Measurements from ENCODE around the gene TSPAN17. TPM values are rescaled to one million over a fixed set of nuclear protein-coding genes. Genes with fewer than 3 reads are reported as not detected.

TSPAN17 gene
- total RNA-seq, 1 donor from 2014 or later = 27.7 TPM

DNA sequence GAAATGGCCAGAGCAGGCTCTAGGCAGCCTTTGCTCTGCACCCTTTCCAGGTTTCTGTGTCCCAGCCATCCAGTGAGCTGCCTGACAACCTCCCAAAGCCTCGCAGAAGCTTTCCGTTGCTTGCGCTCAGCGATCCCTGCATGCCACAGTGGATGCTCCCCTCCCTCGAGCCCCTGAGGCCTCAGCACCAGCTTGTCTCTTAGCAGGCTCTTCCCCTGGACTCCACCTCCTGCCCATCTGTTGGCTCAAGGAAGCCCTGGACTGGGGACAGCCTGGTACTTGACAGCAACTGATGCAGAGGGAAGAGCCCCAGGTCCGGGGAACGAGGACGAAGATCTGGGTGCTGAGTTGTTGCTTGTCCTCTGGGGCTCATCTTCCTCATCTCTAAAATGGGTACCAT lies 23.2 kb downstream of the TSPAN17 start:
- no peaks in the 10 kb centered on the region for H3K36me3 Mint-ChIP-seq (ENCODE audit: low read depth)
- H3K4me3 Mint-ChIP-seq = no peak overlapping the region
- H3K9me3 Mint-ChIP-seq = no peaks in the 10 kb centered on the region
- peaks cover 40% of the 10 kb centered on the region for H3K27me3 Mint-ChIP-seq
- ChIA-PET POLR2A (no interaction called here), CTCF (interaction anchor here (0.6 to 1.9 kb wide), 2 partner anchors 10 to 543 kb away, joined by 3 to 9 read pairs; no protein-coding TSS in a partner anchor)
- no peak for TF ChIP-seq CTCF (IDR thresholded peaks at IDR 0.05)
- no peak overlapping the region for H3K27ac Mint-ChIP-seq
- no peaks in the 10 kb centered on the region for H3K4me1 Mint-ChIP-seq
- ATAC-seq (ENCODE audit: low read depth) (no peak), DNase-seq (no peak)
- intact Hi-C loops (cut with micrococcal nuclease) = no loop called here

- TF ChIP-seq CTCF (IDR thresholded peaks at IDR 0.05) = no peak
- CTCF ChIA-PET = no interaction called here
- no peak overlapping the region for H3K27ac Mint-ChIP-seq
- peaks cover 43% of the 10 kb centered on the region for H3K27me3 Mint-ChIP-seq
- ATAC-seq (ENCODE audit: low read depth) (no peak), DNase-seq (no peak)
- no peak overlapping the region for H3K4me3 Mint-ChIP-seq
- no peaks in the 10 kb centered on the region for H3K9me3 Mint-ChIP-seq
- no peaks in the 10 kb centered on the region for H3K36me3 Mint-ChIP-seq (ENCODE audit: low read depth)
- intact Hi-C loops (cut with micrococcal nuclease) = no loop called here
- POLR2A ChIA-PET = no interaction called here
- no peaks in the 10 kb centered on the region for H3K4me1 Mint-ChIP-seq
Measured at GRCh38 chr5:176671399-176671798, 24.1 kb downstream of the TSPAN17 start.

- DNase-seq = no peak
- H3K36me3 Mint-ChIP-seq (ENCODE audit: low read depth) = no peaks in the 10 kb centered on the region
Measured at GRCh38 chr5:176671890-176672747, 24.8 kb downstream of the TSPAN17 start.

GRCh38 chr5:176673651-176674583 lies 26.6 kb downstream of the TSPAN17 start:
- Mint-ChIP-seq H3K27me3 (peaks cover 45% of the 10 kb centered on the region), H3K36me3 (ENCODE audit: low read depth) (no peaks in the 10 kb centered on the region), H3K4me1 (peaks cover 2% of the 10 kb centered on the region), H3K9me3 (no peaks in the 10 kb centered on the region), H3K4me3 (no peak overlapping the region), H3K27ac (no peak overlapping the region)
- no peak for TF ChIP-seq CTCF (IDR thresholded peaks at IDR 0.05)
- DNase-seq (no peak), ATAC-seq (ENCODE audit: low read depth) (no peak)
- intact Hi-C loops (cut with micrococcal nuclease) = no loop called here
- ChIA-PET POLR2A (no interaction called here), CTCF (interaction anchor here (0.8 kb wide), 1 partner anchor 13 kb away, joined by 3 read pairs; no protein-coding TSS in a partner anchor)

More at GRCh38 chr5:176671890-176672747, 24.8 kb downstream of the TSPAN17 start:
- intact Hi-C loops (cut with micrococcal nuclease) = no loop called here
- CTCF ChIA-PET = interaction anchor here (0.9 kb wide), 1 partner anchor 12 kb away, joined by 4 read pairs; no protein-coding TSS in a partner anchor
- Mint-ChIP-seq H3K27ac (no peak overlapping the region), H3K27me3 (peaks cover 43% of the 10 kb centered on the region), H3K4me3 (no peak overlapping the region), H3K9me3 (no peaks in the 10 kb centered on the region), H3K4me1 (peaks cover 2% of the 10 kb centered on the region)
- ATAC-seq (ENCODE audit: low read depth) = no peak
- TF ChIP-seq CTCF (IDR thresholded peaks at IDR 0.05) = no peak
- POLR2A ChIA-PET = interaction anchor here (0.6 kb wide), 1 partner anchor 1953 kb away, joined by 5 read pairs; no protein-coding TSS in a partner anchor

- ChIA-PET POLR2A (no interaction called here), CTCF (no interaction called here)
- intact Hi-C loops (cut with micrococcal nuclease) = no loop called here
- Mint-ChIP-seq H3K4me3 (no peak overlapping the region), H3K36me3 (ENCODE audit: low read depth) (no peaks in the 10 kb centered on the region), H3K27me3 (peaks cover 50% of the 10 kb centered on the region), H3K27ac (no peak overlapping the region), H3K4me1 (peaks cover 2% of the 10 kb centered on the region), H3K9me3 (no peaks in the 10 kb centered on the region)
- DNase-seq (no peak), ATAC-seq (ENCODE audit: low read depth) (no peak)
- TF ChIP-seq CTCF (IDR thresholded peaks at IDR 0.05) = no peak
Measured at GRCh38 chr5:176674799-176675198, 27.5 kb downstream of the TSPAN17 start.

Measured in activated B cell treated with CpG ODN at 0.5 μM for 24 hours (primary cell).